B cell (primary cell): Measurements from ENCODE around the gene TMEM132D. TPM values are rescaled to one million over a fixed set of nuclear protein-coding genes. Genes with fewer than 3 reads are reported as not detected.

ENCODE experiments used
- ATAC-seq: fragments of 200-7000 bp; cut with Tn5 transposase; one replicate; pipeline ENCODE4 v1.10.0; 2021; ENCODE audit warnings: low read depth, mild to moderate bottlenecking, moderate number of reproducible peaks, moderate library complexity
- CTCF ChIA-PET: fragments of 350-600 bp; sonication (Branson Sonifier 250); formaldehyde crosslinking; loops from one replicate; lab custom pipeline; 2021; ENCODE audit warnings: antibody characterized with exemption, inconsistent platforms; lab: Charles Lee
- POLR2A ChIA-PET: fragments of 350-600 bp; sonication (Branson Sonifier 250); formaldehyde crosslinking; loops from one replicate; lab custom pipeline; 2021; ENCODE audit warnings: antibody characterized with exemption; lab: Charles Lee
- DNase-seq: peaks from one replicate; pipeline ENCODE4 v3.0.0; 2013
- H2AFZ ChIP-seq: 2 replicates; pipeline ENCODE4 v1.6.1; 2012; ENCODE audit warnings: mild to moderate bottlenecking, low read depth, low read length; ENCODE audit not compliant: insufficient read depth, poor library complexity, severe bottlenecking
- H3K27ac ChIP-seq, 2 donors: 1 replicate in 1 of 2; 2 replicates in 1 of 2; pipeline ENCODE4 v1.5.1; 2012 to 2013; ENCODE audit warnings: low read length in 2 of 2, mild to moderate bottlenecking in 2 of 2, moderate library complexity in 1 of 2
- H3K27me3 ChIP-seq, 4 experiments: fragments of 200-600 bp in 1 of 4; sonication (generic) in 1 of 4; replicated peaks in 1 of 4; 1 replicate in 2 of 4; 2 replicates in 2 of 4; pipeline versions ENCODE4 v1.6.1 to v1.7.0; 2013 to 2016; ENCODE audit warnings: low read length in 3 of 4, mild to moderate bottlenecking in 2 of 4, mixed read lengths in 1 of 4, moderate library complexity in 1 of 4; ENCODE audit not compliant: insufficient read depth in 4 of 4, control insufficient read depth in 3 of 4; ENCODE audit errors: control extremely low read depth in 1 of 4
- H3K36me3 ChIP-seq, 2 experiments: replicated peaks in 1 of 2; 1 replicate in 1 of 2; 2 replicates in 1 of 2; pipeline versions ENCODE4 v1.6.1 to v1.7.1; 2013; ENCODE audit warnings: low read length in 1 of 2; ENCODE audit not compliant: insufficient read depth in 2 of 2, control insufficient read depth in 1 of 2; ENCODE audit errors: control extremely low read depth in 1 of 2, extremely low read depth in 1 of 2
- H3K4me1 ChIP-seq, 2 donors: fragments of 200-600 bp in 1 of 2; sonication (generic) in 1 of 2; 1 replicate in 1 of 2; 2 replicates in 1 of 2; pipeline versions ENCODE4 v1.5.1 to v1.6.1; 2013 to 2017; ENCODE audit warnings: low read length in 2 of 2; ENCODE audit not compliant: control insufficient read depth in 2 of 2, insufficient read depth in 2 of 2
- H3K4me2 ChIP-seq: replicated peaks from 2 replicates; pipeline ENCODE3; 2012; ENCODE audit warnings: mild to moderate bottlenecking, low read depth, low read length; ENCODE audit not compliant: poor library complexity, severe bottlenecking
- H3K4me3 ChIP-seq, 5 experiments: fragments of 200-600 bp in 1 of 5; sonication (generic) in 1 of 5; 1 replicate in 3 of 5; 2 replicates in 2 of 5; pipeline versions ENCODE4 v1.5.1 to v1.7.0; 2011 to 2016; ENCODE audit warnings: low read length in 4 of 5, mild to moderate bottlenecking in 4 of 5, low read depth in 2 of 5, control low read depth in 1 of 5, moderate library complexity in 1 of 5; ENCODE audit not compliant: insufficient read depth in 1 of 5; ENCODE audit errors: control extremely low read depth in 1 of 5, extremely low read depth in 1 of 5
- H3K79me2 ChIP-seq: fragments of 200-600 bp; sonication (generic); one replicate; pipeline ENCODE4 v1.6.0; 2016; ENCODE audit warnings: low read length; ENCODE audit not compliant: control insufficient read depth, insufficient read depth
- H3K9ac ChIP-seq: fragments of 200-600 bp; sonication (generic); 2 replicates; pipeline ENCODE4 v1.6.1; 2017; ENCODE audit warnings: mild to moderate bottlenecking, low read length, moderate library complexity
- H3K9me3 ChIP-seq, 3 donors: one replicate each; pipeline versions ENCODE4 v1.6.1 to v1.7.1; 2013; ENCODE audit warnings: low read length in 2 of 3; ENCODE audit not compliant: control insufficient read depth in 2 of 3, insufficient read depth in 1 of 3; ENCODE audit errors: control extremely low read depth in 1 of 3
- H4K20me1 ChIP-seq: 2 replicates; pipeline ENCODE4 v1.6.0; 2012; ENCODE audit warnings: mild to moderate bottlenecking, low read length; ENCODE audit not compliant: insufficient read depth, control insufficient read depth, poor library complexity, severe bottlenecking
- H3K27ac Mint-ChIP-seq: one replicate; pipeline ENCODE4 v1.8.0; 2021; ENCODE audit warnings: mixed read lengths
- H3K27me3 Mint-ChIP-seq: one replicate; pipeline ENCODE4 v1.8.0; 2021; ENCODE audit warnings: mixed read lengths
- H3K4me1 Mint-ChIP-seq: one replicate; pipeline ENCODE4 v1.8.0; 2021; ENCODE audit warnings: mixed read lengths
- H3K4me3 Mint-ChIP-seq: one replicate; pipeline ENCODE4 v1.8.0; 2021; ENCODE audit warnings: mixed read lengths
- H3K9me3 Mint-ChIP-seq: one replicate; pipeline ENCODE4 v1.8.0; 2022; ENCODE audit warnings: mixed read lengths; ENCODE audit not compliant: insufficient read depth
- CTCF ChIP-seq: fragments of 200-600 bp; IDR thresholded peaks from one replicate; pipeline ENCODE4 v1.8.0; 2022; ENCODE audit warnings: antibody characterized with exemption, mild to moderate bottlenecking
- EZH2 ChIP-seq: IDR thresholded peaks from 2 replicates; pipeline ENCODE4 v1.6.1; 2012; ENCODE audit warnings: borderline replicate concordance, low read depth, mild to moderate bottlenecking, moderate library complexity, low read length; ENCODE audit not compliant: insufficient read depth, poor library complexity, severe bottlenecking
- WGBS: methylation state at CpG from one replicate; pipeline ENCODE4 v1.1.5; 2013; ENCODE audit warnings: missing lambda C conversion rate; ENCODE audit not compliant: insufficient coverage; 5-methylcytosine and 5-hydroxymethylcytosine counted together
- intact Hi-C: fragments of 100-400 bp; cut with micrococcal nuclease; formaldehyde crosslinking; loops from one replicate; pipeline ENCODE4 v1.10.0; 2022
- polyA plus RNA-seq: library from polyadenylated mRNA; depleted of rRNA; stranded (reverse); fragments of >200 nt; gene quantifications from 2 replicates; pipeline ENCODE4 v1.2.3, GENCODE V29; 2012
- total RNA-seq, 2 donors: library from RNA; stranded (reverse); fragments of 120-200 nt in 1 of 2; gene quantifications; 1 replicate in 1 of 2; 2 replicates in 1 of 2; pipeline versions ENCODE4 v1.2.3 to v1.2.4, GENCODE V29; 2013 to 2022

The TMEM132D gene
- total and polyA plus RNA-seq, 2 donors (not counting 1 experiment from before 2014, with no cell fraction given): not detected

- DNase-seq (no peak), ATAC-seq (no peak)
- Histone ChIP-seq H4K20me1 (no peaks in the 10 kb centered on the region), H3K79me2 (no peaks in the 10 kb centered on the region), H3K36me3 (no peaks in the 10 kb centered on the region), H3K27me3 (peaks cover 0 to 4% (median 0%) of the 10 kb centered on the region in 4 experiments), H3K9ac (no peak overlapping the region), H3K9me3 (peaks cover 0 to 8% (median 0%) of the 10 kb centered on the region in 3 donors), H3K27ac (no peak overlapping the region), H3K4me2 (no peak overlapping the region), H3K4me3 (no peak overlapping the region), H3K4me1 (no peaks in the 10 kb centered on the region), H2AFZ (no peak overlapping the region)
- no peaks in the 10 kb centered on the region for H3K9me3 Mint-ChIP-seq
- POLR2A ChIA-PET: no interaction called here
- no peak for TF ChIP-seq EZH2
- no peak for TF ChIP-seq CTCF
- H3K4me1 Mint-ChIP-seq: no peaks in the 10 kb centered on the region
- H3K27ac Mint-ChIP-seq: no peak overlapping the region
- H3K27me3 Mint-ChIP-seq: peaks cover 16% of the 10 kb centered on the region
- intact Hi-C loops: no loop called here
- H3K4me3 Mint-ChIP-seq: no peak overlapping the region
- 87% methylated on average over 19 of the region's 22 CpGs for WGBS
- CTCF ChIA-PET: interaction anchor here (0.7 kb wide), 1 partner anchor 1265 kb away, joined by 3 read pairs; no protein-coding TSS in a partner anchor
Observed at GRCh38 chr12:129909051-129910020, 5.5 kb upstream of the TMEM132D start.
